ENCODE measurements around the gene ING3. TPM values are rescaled to one million over a fixed set of nuclear protein-coding genes. Genes with fewer than 3 reads are reported as not detected.

Gene ING3
- total RNA-seq, 2 experiments from 2014 or later: 12.5 to 22.2 TPM

- DNase-seq (ENCODE audit: low spot score): no peak
- H4K20me1 ChIP-seq (ENCODE audit: insufficient read depth, low read length): no peaks in the 10 kb centered on the region
- BruUV-seq (replicated peaks): no TSS peak
- H3K27ac ChIP-seq (ENCODE audit: low read depth, low read length, poor library complexity, severe bottlenecking): no peak overlapping the region
- intact Hi-C loops (cut with micrococcal nuclease; ENCODE audit: unreplicated experiment): no loop called here
- CTCF ChIA-PET (ENCODE audit: unreplicated experiment): no interaction called here
- TF ChIP-seq CTCF (conservative IDR thresholded peaks at IDR 0.05; ENCODE audit: low read length) (no peak), EZH2phosphoT487 (IDR thresholded peaks at IDR 0.05; ENCODE audit: borderline replicate concordance, low read depth, low read length) (no peak)
- H3K4me1 ChIP-seq (ENCODE audit: insufficient read depth, low read length, poor library complexity, severe bottlenecking): no peaks in the 10 kb centered on the region
- POLR2A ChIA-PET: interaction anchor here (0.6 to 1.4 kb wide), 3 partner anchors 9 to 76 kb away, joined by 3 to 4 read pairs (median 4); no protein-coding TSS in a partner anchor
- no peak overlapping the region for H3K4me3 ChIP-seq (ENCODE audit: low read depth, low read length, poor library complexity, severe bottlenecking)
- H3K36me3 ChIP-seq (ENCODE audit: insufficient read depth, low read length): no peaks in the 10 kb centered on the region
- H3K4me2 ChIP-seq (ENCODE audit: low read length): no peak overlapping the region
- H3K79me2 ChIP-seq (ENCODE audit: insufficient read depth, low read depth, low read length): no peaks in the 10 kb centered on the region
- H3K9me2 ChIP-seq (ENCODE audit: insufficient read depth, low read length): no peaks in the 10 kb centered on the region
- H2AFZ ChIP-seq (ENCODE audit: low read length): no peak overlapping the region
- H3K9me3 ChIP-seq (ENCODE audit: low read length): no peaks in the 10 kb centered on the region
Measured at GRCh38 chr7:121000081-121000983, 49.8 kb downstream of the ING3 start.

- no peak for TF ChIP-seq CTCF (conservative IDR thresholded peaks at IDR 0.05; ENCODE audit: low read length)
- no peak for TF ChIP-seq EZH2phosphoT487 (IDR thresholded peaks at IDR 0.05; ENCODE audit: borderline replicate concordance, low read depth, low read length)
- CTCF ChIA-PET (ENCODE audit: unreplicated experiment): no interaction called here
- Histone ChIP-seq H3K9me3 (ENCODE audit: low read length) (no peaks in the 10 kb centered on the region), H2AFZ (ENCODE audit: low read length) (no peak overlapping the region), H3K27ac (ENCODE audit: low read depth, low read length, poor library complexity, severe bottlenecking) (no peak overlapping the region), H3K36me3 (ENCODE audit: insufficient read depth, low read length) (no peaks in the 10 kb centered on the region), H3K79me2 (ENCODE audit: insufficient read depth, low read depth, low read length) (no peaks in the 10 kb centered on the region), H3K4me3 (ENCODE audit: low read depth, low read length, poor library complexity, severe bottlenecking) (no peak overlapping the region), H3K4me2 (ENCODE audit: low read length) (no peak overlapping the region), H4K20me1 (ENCODE audit: insufficient read depth, low read length) (no peaks in the 10 kb centered on the region), H3K4me1 (ENCODE audit: insufficient read depth, low read length, poor library complexity, severe bottlenecking) (no peaks in the 10 kb centered on the region), H3K9me2 (ENCODE audit: insufficient read depth, low read length) (no peaks in the 10 kb centered on the region)
- intact Hi-C loops (cut with micrococcal nuclease; ENCODE audit: unreplicated experiment): no loop called here
- POLR2A ChIA-PET: interaction anchor here (1.1 kb wide), 1 partner anchor 10 kb away, joined by 4 read pairs; no protein-coding TSS in a partner anchor
- no peak for DNase-seq (ENCODE audit: low spot score)
- no TSS peak for BruUV-seq (replicated peaks)
Measured at GRCh38 chr7:121001234-121001906, 50.8 kb downstream of the ING3 start.

All from OCI-LY7 (cell line).